SW 1271 (cell line): ENCODE measurements around the gene KLF11.
"Not testable (repeated sequence)": the region's sequence is repeated elsewhere in the genome, so short reads cannot be mapped to it uniquely, and the experiment has no call there.

Source experiments
- DNase-seq, 2 experiments: peaks; one replicate each; lab custom pipeline; 2025; lab: John Stamatoyannopoulos, UW

KLF11 gene

DNA sequence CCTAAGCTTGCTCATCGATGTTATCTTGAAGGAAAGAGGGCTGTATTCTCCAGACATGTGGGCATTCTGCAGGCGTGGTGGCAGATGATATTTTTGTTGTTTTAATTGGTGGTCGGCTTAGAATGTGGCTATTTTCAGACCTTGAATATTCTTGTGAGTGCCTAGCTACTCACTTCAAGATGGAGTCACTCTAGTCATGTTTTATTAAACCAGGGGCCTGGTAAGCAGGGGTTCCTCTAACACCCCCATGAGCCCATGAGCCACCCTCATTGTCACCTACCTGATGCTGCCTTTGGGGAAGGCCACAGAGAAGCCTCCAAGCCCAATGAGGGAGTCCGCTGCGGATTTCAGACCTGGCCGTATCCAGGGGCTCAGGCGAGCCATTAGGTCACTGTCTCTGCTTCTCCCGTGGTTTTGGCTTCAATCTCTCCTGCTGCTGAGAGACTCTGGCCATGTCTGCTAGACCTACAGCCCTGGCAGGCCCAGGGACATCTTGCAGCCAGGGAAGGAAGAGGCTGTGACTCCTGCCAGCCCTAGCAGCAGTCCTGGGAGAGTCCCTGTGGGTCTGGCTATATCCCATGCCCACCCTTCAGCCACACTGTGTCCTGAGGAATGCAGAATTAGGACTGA lies 16.3 kb upstream of the KLF11 start:
- no peak for DNase-seq

DNA sequence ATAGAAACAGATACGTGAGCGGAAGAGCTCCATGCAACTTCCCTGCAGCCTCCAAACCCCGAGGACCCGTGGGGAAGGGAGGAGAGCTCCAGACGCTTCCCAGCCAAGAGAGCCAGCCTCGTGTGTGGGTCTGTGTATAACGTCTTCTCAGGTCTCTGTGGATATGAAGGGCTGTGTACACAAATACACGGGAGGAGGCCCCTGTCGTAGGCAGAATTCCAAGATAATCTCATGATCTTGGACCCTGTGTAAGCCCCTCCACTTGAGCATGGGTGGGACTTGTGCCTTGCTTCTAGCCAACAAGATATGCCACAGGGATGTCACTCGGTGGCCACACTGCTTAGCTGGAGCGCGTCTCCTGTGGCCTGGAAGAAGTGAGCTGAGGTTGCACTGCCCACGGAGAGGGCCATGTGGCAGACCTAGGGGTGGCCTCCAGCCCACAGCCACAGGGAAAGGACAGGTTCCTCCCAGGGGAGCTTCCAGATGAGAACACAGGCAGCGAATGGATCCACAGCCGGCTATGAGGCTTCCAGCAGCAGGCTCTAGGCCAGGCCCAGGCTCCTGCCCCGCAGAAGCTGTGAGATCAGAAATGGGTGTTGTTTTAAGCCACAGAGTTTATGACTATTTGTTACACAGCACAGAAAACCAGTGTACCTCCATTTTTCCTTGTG lies 15.6 kb upstream of the KLF11 start:
- no peak for DNase-seq

DNA sequence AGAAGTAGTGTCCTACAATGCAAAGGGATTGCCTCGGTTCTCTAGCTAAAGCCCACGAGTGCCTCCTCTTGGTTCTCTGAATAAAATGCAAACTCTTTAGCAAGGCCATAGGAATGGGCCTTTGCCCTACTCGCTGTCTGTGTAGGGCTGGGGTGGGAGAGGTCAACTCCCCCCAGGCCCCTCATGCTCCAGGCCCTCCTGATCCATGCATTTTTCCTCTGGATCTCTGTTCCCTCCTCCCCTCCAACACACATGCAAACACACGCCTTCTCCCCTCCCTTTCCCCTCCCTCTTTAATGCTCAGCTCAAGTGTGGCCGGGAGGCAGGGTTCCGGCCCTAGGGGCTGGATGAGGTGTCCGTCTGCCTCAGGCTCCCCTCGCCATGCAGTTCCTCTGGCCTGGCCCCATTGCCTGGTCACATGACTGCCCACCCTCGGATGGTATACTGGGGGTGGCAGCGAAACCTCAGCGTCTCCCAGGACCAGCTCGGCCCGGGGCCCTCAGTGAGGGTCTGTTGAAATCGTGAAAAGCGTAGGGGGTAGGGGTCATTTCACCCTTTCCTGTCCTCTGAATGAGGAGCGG lies 14.9 kb upstream of the KLF11 start:
- no peak for DNase-seq

DNA sequence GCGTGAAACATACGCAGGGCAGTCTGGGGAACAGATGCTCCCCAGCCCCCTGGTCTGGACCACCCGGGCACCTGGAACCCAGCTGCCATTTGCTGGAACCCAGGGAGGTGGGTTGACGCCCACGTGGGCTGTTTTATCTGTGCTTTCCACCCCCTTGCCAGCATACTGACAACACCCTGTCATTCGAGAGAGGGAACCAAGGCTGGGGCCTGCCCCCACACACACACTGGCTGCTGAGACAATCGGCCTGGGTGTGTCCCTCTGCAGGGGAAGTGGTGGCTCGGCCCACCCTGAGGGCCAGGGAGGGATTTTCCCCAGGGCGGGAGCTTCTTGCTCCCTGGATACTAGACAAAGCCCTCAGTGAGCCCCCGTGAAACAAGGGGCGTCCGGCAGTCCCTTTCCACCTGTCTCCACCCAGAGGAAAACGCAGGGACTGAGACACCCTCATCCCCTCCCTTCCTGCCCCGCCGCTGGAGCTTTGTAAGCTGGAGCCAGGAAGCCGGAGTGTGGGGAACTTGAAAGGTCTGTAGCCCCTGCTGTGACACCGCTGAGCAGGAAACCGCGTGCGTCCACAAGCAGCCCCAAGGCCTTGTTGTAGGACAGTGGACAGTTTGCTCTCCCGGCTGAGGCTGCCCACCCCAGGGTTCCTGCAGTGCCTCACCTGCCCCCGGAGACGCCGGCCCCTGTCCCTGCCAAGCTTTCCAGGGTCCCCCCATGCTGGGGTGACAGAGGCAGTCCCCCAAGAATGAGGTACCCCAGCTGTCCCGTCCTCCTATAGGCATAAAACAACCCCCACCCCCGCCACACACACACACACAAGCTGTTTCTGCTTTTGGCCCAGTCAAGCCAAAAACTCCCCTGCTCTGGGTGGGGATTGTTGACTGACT lies 14.1 kb upstream of the KLF11 start:
- no peak for DNase-seq

DNA sequence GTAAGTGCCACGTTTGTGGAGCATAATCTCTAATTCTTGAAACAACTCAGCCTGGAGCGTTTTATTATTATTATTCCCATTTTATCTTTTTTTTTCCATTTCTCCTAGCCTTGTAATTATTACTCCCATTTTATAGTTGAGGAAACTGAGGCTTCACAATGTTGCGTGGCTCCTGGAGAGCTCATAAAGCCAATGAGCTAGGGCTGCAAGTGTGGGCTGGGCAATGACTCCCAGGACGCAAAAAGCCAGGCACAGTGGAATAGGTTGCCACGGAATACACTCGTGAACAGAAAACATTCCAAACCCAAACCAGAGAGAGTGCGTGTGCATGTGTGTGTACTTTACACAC lies 13.5 kb upstream of the KLF11 start:
- no peak for DNase-seq

DNA sequence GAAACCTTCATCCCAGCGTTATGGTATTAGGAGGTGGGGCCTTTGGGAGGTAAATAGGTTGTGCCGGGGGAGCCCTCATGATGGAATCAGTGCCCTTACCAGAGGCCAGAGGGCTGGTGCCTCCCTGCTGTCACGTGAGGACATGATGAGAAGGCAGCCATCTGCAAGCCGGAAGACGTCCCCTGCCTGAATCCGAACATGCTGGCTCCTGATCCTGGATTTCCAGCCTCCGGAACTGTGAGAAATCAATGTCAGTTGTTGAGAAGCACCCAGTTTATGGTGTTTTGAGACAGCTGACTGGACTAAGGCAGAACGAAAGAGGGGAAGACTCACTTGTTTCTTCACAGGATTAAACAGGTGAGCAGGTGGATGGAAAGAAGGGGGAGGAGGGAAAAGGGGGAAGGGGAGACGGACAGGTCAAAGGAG lies 13.0 kb upstream of the KLF11 start:
- no peak for DNase-seq

DNA sequence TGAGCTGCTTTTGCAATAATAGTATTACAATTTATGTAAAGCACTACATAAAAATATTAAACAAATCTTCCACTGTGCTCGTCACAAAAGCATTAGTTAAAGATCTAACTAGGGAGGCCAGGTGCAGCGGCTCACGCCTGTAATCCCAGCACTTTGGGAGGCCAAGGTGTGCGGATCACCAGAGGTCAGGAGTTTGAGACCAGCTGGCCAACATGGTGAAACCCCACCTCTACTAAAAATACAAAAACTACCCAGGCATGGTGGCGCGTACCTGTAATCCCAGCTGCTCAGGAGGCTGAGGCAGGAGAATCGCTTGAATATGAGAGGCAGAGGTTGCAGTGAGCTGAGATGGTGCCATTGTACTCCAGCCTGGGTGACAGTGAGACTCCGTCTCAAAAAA lies 12.6 kb upstream of the KLF11 start:
- DNase-seq: not testable (repeated sequence)

DNA sequence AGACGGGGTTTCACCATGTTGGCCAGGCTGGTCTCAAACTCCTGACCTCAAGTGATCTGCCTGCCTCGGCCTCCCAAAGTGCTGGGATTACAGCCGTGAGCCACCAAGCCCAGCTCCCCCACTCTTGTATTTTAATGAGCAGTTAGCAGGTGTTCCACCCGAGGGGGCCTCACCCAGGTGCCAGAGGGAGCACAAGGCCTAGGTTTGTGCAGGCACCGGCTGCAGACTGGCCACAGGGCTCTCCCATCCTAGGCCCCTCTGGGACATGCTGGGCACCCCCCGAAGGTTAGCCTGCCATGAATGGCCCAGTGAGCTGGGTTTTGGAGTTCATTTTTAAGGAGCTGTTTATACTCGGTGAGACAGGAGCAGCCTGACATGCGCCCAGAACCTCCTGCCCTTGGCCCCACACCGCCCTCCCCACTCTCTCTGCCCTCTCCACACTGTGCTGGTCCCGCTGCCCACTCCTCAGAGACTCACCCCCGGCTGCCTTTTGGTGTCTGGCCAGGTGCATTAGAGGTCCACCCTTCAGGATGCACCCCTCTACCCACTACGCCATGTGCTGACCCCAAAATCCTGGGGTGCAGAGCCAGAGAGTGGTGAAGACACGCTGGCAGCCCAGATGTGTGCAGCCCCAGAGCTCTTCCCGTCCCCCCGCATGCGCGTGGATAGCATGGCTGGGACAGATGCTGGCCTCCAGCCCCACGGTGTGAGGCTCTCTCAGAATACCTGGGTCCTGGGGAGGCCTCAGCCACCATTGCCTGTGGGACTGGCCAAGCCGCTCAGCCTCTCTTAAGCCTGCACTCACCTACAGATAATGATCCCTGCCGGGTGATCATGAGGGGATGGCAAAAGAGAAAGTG lies 11.2 kb upstream of the KLF11 start:
- DNase-seq: no peak

DNA sequence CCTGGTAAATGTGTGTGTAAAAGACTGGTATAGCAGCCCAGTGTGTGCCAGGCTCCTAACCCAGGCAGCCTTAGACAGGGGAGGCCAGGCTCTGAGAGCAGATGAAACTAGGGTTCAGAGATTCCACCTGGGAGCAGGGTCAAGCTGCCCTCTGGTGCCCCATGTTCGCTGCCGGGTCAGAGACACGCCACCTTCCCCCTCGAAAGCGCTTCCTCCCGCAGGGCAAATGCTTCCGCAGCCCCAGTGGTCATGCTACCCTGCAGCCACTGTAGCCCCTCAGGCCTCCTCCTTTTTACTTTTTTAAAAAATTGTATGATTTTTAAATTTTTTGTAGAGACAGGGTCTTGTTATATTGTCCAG lies 10.6 kb upstream of the KLF11 start:
- no peak for DNase-seq

DNA sequence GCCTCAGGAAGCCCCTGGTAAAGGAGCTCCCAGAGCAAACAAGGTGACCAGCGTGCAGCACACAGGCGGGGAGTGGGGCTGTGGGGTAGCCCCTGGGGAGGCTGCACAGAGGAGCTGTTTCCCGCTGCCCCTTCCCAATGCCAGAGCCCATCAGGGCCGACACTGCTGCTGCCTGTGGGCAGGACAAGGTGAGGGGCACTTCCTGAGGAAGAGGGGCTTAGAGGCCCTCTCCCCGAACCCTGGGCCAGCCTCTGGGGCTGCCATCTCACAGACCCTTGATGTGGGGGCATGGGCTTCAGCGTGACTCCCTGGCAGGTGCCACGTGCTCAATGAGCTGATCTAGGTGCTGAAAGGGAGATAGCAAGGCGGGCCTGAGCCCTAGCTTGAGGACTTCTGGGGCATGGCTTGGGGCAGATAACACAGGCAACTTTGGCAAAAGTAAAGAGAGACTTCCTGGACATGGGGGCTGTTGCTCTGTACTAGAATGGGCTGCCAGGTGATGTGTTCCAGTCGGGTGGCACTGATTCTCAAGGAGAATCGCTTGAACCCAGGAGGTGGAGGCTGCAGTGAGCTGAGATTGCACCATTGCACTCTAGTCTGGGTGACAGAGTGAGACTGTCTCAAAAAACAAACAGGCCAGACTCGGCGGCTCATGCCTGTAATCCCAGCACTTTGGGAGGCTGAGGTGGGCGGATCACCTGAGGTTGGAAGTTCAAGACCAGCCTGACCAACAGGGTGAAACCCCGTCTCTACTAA lies 9.9 kb upstream of the KLF11 start:
- DNase-seq: no peak

DNA sequence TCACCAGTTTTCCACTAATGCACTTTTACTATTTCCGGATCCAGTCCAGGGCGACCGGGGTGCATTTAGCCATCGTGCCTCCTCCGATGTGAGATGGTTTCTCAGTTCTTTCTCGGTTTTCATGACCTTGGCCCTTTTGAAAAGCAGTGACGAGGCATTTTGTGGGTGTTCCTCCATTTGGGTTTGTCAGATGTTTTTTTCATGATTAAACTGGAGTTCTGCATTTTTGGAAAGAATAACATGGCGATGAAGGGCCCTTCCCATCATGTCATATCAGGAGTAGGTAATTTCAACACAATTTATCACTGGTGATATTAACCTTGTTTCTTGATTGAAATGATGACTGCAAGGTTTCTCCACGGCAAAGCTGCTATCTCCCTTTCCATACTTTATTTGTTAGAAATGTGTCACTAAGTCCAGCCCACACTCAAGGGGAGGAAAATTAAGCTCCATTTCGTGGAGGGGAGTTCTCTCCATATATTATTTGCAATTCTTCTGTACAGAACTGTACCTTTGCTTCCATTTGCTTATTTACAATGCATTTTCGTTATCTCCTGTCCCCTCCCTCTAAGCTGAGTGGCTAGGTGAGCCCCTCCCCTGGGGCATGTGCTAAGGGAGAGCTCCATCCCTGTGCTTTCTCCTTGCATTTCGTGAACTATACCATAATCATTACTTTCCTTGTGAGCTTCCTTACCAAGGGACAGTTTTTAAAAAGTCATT lies 8.9 kb upstream of the KLF11 start:
- DNase-seq: no peak

DNA sequence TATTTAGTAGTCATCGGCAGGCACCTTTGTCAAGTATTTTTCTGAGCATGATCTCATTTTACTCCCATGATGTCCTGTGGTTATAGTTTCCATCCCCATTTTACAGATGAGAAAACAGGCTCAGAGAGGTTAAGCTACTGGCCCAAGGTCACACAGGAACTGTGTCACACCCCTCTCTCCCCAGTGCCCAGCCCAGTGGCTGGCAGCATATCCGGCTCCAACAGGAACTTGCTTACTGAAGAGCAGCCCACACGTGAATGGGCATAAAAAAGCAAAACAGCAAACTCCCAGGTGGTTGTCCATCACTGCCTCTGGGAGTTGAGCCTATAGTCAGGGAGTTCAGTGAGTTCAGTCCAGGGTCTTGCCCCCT lies 8.3 kb upstream of the KLF11 start:
- no peak for DNase-seq

DNA sequence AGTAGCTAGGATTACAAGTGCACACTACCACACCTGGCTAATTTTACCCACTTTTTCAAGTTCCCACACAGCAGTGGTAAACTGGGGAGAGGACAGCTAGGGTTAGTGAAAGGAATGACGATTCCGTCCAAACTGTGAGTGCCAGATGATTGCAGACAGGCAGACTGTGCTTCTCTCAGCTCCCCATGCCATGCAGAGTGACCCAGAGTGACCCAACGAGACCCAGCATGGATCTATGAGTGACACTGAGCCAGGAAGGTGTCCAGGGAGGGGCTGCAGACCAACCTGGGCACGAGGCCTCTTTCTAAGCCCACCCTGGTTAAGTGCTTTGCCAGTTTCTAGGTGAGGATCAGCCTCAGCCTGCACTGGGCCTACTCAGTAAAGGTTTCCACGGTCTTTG lies 7.7 kb upstream of the KLF11 start:
- DNase-seq: no peak

DNA sequence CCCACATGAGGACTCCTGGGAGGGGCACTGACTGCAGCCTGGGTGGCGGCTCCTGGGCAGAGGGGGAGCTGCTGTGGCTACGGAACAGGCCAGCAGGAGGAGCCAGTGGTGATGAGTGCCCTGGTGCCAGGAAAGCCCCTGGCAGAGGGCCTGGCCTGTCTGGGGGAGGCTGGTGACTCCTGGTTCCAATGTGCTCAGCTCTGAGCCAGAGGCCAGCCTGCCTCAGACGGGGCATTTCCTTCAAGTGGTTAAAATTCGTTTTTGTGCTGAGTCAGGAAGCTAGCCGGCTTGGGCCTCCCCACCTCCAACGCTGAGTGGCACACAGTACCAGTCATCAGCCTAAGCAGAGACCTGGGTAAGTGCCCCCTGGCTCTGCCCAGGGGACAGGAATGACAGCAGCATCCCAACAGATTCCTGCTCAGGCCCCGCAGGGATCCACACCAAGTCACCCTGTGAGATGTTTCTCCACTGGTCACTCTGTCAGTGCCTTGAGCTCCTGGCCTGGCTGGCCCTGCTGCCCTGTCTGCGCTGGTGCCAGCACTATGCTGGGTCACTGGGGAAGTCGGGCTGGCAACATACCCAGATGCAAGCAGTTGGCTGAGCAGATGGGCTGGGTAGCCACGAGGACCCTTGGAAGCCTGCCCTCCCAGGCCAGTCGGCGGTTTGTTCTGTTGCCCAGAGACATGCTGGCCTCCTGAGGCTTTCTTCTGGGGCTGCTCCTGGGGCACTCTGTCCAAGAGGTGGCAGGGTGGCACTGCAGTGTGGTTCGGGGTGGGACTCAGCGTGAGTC lies 7.1 kb upstream of the KLF11 start:
- peak in 1 of 2 experiments; percentile 44 for DNase-seq

DNA sequence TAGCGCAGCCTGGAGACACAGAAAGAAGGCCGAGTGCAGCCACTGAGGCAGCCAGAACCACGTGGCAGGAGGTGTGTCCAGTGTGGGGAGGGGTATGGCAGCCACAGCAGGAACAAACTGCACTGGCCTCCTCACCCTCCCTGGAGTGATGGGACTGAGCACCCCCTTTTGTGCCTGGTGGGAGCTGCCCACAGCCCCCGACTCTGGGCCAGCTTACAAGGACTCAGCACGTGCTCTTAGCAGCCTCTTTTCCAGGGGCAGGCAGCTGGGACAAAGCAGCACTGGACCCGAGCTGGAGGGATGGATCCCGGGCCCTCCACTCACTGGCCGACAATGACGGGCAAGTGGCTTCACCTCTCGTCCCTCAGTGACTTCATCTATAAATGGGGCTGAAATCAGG lies 5.2 kb upstream of the KLF11 start:
- DNase-seq: no peak

DNA sequence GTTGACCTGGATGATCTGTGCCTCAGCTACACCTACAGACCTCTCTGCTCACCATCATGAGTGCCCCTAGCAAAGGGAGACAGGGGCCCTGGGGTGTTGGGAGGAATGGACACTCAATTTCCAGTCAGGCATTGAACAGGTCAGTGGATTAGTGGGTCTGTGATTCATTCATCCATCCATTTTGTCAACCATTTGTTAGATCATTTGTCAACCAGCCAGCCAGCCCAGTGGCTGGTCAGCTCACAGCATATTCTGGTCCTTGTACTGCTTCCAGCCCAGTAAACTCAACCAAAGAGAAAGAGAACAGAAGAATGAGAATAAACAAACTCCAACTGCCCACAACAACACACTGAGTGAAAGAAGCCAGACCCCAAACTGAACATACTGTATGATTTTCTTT lies 4.6 kb upstream of the KLF11 start:
- no peak for DNase-seq

DNA sequence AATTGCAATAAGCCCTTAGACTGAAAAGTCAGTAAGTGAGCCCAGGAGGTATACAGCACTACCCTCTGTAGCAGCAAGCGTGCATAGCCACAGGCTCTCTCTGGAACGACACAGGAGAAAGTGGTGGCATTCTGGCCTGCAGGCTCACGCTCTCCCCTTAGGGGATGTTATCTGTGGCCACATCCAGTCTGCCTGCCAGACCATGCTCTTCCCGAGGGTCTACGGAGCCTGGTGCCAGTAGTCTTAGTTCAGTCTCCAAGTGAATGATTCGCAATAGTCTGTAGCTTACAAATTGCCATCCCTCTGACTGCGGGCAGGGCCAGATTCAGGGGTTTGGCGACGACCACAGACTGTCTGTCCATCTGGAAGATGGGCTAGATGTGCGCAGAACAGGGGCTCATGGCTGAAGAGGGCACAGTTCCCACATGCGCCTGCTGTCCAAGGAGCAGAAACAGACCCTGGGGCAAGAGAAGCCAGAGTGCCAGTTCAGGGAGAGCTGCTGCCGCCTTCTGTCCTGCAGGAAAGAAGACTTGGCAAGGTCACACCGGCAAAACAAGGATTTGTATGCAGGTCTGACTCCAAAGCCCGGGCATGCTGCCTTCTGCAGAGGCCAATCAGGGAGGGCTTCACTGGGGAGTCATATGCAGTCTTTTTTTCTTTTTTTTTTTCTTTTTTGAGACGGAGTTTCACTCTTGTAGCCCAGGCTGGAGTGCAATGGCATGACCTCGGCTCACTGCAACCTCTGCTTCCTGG lies 3.5 kb upstream of the KLF11 start:
- DNase-seq: no peak

DNA sequence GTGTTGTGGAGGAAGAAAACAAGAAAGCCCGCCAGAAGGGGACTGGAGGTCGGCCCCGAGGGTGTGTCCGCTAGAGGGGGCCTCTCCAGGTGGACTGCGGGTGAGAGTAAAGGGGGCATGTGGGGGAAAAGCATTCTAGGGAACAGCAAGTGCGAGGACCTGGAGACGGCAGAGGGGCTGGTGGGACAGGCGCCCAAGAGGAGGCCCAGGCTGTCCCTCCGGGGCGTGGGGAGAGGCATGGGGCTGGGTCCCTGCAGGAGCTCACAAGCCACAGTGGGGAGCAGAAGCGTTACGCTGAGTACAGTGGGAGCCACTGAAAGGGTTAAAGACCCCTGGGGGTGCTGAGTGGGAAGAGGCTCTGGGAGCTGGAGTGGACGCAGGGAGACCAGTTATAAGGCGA lies 1.6 kb upstream of the KLF11 start:
- DNase-seq: no peak
